Anterior cingulate cortex (tissue), 58 donors: ENCODE data around the gene LAPTM4A.
"Not testable (repeated sequence)": the region's sequence is repeated elsewhere in the genome, so short reads cannot be mapped to it uniquely, and the experiment has no call there.

Experiments
- DNase-seq, 58 donors: peaks; one replicate each; lab custom pipeline; 2025; lab: John Stamatoyannopoulos, UW

LAPTM4A gene

GRCh38 chr2:20052861-20053281 is 1.4 kb upstream of the LAPTM4A start:
- peak in 16 of 58 donors; percentile 3 to 50 (median 24) for DNase-seq

DNA sequence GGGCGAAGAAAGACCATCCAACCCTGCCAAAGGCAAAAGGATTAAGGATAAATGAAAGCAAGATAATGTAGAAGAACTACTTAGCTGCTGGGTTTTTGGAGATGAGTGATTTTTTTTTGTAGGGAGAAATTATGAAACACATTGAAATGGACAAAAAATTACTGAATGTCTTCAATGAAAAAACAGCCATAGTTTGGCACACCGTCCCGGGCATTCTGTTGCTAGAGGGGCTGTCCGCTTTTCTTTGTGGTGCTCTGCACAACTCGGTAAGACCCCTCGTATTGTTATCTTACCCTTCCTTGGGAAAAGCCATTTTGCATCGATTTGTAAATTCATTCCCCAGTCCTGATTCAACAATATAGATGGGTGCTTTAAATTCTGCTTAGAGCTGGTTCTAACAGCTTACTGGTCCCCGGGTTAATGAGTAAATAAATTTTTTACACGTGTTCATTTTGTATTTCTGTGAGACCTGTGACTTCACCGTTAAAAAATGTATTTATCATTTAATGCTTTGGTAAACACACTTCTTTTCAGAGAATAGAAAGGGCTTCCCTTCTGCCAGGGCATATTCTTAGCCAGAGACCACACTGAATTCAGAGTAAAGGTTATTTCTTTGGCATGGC is 912 bp upstream of the LAPTM4A start:
- DNase-seq = peak in 3 of 58 donors; percentile 6 to 48 (median 40)

GRCh38 chr2:20050646-20051531 is 539 bp downstream of the LAPTM4A start:
- DNase-seq = peak in 38 of 58 donors; percentile 7 to 63 (median 46)

DNA sequence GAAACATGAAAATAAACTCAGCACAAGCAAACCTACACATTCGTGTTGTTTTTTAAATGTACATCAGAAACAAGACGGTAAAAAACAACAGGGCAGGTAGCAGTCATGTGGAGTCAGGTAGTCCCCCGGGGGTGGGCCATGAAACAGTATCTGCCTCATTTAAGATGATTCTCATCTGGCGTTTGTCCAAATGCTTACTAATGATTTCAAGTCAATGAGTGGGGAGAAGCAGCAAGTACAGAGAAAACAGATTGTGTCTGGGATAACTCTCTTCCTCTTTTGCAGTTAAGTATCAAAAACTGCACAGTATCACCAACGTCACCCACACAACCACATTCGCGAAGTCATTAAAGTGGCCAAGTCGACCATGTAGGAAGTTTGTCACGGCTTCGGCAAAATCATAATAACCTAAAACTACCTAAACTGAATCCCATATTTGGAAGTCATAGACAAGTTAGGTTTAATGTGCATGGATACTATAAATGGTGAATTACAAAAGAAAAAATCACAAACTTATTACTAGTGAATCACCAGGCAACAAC is 1.3 kb downstream of the LAPTM4A start:
- peak in 1 of 58 donors; percentile 47 for DNase-seq

- peak in 1 of 58 donors; percentile 4 for DNase-seq
These were observed 1.8 kb downstream of the LAPTM4A start for GRCh38 chr2:20049637-20050036.

DNA sequence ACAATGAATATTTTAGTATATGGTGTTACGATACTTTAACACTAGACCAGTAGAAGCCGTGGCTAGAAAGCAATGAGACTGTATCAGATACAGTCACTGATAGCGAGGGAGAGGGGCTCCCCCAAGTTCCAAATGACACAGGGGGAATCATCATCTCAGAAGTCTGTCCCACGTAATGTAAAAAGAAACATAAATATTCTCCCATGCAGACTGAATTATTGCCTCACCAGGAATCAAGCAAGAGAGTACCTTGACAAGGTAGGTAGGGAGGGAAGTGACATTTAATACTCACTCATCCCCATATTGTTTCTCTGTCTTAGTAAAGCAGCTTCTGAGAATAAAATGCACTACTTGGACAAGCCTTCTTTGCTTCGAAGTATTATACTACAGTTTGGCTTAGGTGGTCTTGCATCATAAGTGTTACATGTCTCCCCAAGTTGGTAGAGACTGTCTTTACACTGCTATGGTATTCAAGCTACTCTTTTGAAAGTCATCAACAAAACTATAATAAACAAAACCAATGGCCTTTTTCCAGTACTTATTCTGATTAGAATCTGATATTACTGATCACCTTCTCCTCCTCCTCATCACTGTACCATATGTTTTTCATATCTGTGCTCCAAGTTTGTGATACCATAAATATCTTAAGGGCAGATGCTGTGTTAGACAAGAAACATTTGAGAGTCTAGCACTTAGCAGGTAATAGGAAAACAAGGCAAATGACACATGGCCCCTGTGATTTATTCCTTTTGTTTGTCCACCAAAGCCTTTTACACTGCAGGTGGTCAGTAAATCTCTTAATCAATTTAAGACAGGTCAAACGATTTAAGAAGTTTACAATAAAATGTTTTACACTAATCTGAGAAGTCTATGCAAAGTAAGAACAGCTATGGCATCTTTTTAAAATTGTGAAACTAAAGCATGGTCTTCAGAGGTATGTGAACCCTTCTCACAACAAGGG is 2.7 kb downstream of the LAPTM4A start:
- DNase-seq = no peak

- not testable (repeated sequence) for DNase-seq
These were observed 5.6 kb downstream of the LAPTM4A start for GRCh38 chr2:20045712-20046292.

- DNase-seq = no peak
These were observed 6.7 kb downstream of the LAPTM4A start for GRCh38 chr2:20044778-20045177.

DNA sequence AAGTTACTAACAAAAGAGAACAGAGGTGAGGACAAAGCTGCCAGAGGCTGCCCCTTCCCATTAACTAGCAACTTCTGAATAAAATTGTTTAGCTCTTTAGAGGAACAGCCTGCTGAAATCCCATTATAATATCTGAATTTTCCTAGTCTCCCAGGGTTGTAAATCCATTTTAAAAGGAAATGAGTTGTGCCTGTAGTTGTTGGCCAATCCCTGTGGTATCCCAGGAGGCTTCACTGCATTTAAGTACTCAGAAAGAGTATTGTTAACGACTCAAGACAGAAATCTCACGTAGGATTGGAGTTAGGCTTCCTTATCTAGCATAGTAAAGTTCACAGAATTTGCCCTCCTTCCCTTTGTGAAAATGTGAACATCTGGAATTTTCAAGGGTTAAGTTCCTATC is 8.9 kb downstream of the LAPTM4A start:
- no peak for DNase-seq

- DNase-seq = no peak
These were observed 10.8 kb downstream of the LAPTM4A start for GRCh38 chr2:20040489-20041172.

- no peak for DNase-seq
These were observed 13.8 kb downstream of the LAPTM4A start for GRCh38 chr2:20037660-20038059.

DNA sequence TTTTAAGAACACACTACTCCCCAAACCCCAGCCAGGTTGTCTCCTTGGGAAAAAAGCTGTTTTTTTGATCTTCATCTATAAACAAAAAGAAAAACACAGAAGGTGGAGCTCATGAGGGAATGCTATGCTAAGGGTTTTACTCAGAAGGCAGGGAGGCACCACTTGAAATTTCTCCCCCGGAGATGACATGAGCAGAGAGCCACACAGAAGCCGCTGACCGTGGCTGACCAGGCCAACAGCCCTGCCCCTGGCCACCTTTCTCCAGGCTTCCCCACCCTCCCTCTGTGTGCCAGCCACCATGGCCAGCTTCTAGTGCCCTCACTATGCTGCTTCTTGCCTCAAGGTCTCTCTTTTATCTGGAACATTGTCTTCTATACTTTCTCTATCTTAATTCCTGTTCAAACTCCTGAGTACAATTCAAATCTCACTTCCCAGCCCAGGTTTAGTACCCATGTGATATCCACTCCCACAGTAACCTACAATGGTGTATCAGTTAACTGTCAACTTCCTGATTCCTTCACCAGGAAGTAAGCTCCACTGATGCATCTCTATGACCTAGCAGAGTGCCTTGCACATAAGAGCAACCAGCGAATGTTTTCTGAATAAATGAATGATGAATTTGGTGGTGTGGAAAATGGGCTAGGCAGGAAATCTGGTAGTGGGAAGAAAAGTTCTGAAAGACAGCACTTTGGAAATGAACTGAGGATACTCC is 15.3 kb downstream of the LAPTM4A start:
- no peak for DNase-seq

DNA sequence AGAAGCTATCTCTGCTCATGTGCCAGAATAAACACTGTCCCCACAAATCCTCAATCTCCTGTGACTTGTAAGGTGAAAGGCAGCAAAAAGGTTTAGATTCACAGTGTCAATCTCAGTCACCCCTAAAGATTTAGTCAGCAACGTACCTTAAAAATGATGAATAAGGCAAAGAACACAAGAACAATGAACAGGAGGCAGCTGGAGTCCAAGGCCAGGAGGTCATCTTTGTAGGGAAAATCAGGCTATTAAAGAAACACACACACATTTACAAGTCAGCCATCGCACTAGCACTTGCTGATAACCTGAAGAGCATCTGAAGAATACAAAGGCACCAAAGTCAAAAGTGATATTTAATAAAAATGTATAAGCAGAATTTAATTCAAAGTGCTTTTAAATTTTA is 16.6 kb downstream of the LAPTM4A start:
- no peak for DNase-seq

DNA sequence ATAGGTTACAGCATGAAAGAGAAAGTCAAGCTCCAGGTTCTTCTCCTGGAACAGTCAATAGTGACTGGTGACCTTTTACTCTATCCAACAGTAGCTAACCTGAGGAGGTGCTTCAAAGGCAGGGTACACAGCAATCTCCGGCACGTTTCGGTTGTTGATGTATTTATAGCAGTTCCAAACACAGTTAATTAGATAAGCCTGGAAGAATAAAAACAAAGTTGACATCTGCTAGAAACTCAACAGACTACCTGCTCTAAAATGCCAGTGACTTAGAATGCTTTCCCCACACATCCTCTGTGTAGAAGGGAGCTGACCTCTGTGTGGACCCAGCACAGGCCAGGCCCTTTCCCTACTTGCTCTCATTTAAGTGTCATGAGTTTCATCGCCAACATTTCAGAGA is 17.2 kb downstream of the LAPTM4A start:
- no peak for DNase-seq

GRCh38 chr2:20033322-20033721 is 18.1 kb downstream of the LAPTM4A start:
- DNase-seq = no peak

GRCh38 chr2:20030224-20030623 is 21.2 kb downstream of the LAPTM4A start:
- no peak for DNase-seq

- no peak for DNase-seq
These were observed 23.6 kb downstream of the LAPTM4A start for GRCh38 chr2:20027705-20028434.

DNA sequence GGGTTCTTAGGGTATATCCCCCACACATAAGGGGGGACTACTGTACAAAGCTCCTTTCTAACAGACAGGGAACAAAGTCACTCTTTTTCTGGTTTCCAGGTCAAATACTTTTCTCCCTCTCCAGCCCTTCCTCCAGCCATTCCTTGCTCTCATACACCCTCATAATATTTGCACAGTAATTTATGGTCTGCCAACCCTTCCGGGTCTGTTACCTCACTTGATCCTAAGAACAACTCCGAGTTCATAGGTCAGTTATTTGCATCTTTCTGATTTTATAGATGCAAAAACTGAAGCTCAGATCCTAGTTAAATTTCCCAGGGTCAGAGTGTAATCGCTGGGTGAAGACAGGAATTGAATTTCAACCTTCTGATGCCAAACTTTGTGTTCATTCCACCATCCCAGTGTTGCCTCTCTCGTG is 24.2 kb downstream of the LAPTM4A start:
- DNase-seq = no peak
